HT1080 (cell line): ENCODE data around the gene CHRNA4. TPM values are rescaled to one million over a fixed set of nuclear protein-coding genes. Genes with fewer than 3 reads are reported as not detected.
"Not testable (repeated sequence)": the region's sequence is repeated elsewhere in the genome, so short reads cannot be mapped to it uniquely, and the experiment has no call there.

Experiments used
- DNase-seq: peaks from one replicate; pipeline ENCODE4 v3.0.0-alpha.2; 2015; ENCODE audit warnings: low read depth
- total RNA-seq: library from RNA; depleted of rRNA; stranded (reverse); fragments of >200 nt; shearing (Covaris generic); gene quantifications from 2 replicates; pipeline ENCODE4 v1.2.3, GENCODE V29; 2014

The CHRNA4 gene
- total RNA-seq, 1 experiment from 2014 or later: not detected

DNA sequence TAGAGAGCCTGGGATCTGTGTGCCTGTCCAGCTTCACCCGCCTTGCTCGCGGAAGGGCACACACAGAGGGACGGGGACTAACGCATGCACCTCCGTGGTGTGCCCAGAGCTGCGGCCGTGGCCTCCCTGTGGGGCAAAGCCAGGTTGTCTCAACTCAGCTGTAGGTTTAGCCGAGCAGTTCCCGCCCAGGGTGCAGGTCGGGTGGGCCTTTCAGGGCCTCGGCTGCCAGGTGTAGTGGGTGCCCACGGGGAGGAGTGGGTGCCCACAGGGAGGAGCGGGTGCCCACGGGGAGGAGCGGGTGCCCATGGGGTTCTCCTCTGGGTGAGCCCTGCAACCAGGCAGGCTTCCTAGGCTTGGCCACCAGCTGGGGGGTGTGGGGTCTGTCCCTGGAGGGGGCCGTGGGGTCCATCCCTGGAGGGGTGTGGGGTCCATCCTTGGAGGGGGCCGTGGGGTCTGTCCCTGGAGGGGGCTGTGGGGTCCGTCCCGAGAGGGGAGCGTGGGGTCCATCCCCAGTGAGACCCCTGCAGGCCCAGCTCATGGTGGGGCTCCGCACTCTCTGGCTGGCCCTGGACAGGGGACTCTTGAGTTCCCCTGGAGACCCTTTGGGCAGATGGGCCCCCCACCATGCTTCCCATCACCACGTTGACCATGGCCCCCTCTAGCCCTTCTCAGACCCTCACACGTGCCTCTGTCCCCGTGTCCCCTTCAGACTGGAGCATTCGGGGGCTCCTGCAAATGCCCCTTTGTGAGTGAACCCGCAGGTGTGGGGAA lies 37.8 kb upstream of the CHRNA4 start:
- DNase-seq: no peak

DNA sequence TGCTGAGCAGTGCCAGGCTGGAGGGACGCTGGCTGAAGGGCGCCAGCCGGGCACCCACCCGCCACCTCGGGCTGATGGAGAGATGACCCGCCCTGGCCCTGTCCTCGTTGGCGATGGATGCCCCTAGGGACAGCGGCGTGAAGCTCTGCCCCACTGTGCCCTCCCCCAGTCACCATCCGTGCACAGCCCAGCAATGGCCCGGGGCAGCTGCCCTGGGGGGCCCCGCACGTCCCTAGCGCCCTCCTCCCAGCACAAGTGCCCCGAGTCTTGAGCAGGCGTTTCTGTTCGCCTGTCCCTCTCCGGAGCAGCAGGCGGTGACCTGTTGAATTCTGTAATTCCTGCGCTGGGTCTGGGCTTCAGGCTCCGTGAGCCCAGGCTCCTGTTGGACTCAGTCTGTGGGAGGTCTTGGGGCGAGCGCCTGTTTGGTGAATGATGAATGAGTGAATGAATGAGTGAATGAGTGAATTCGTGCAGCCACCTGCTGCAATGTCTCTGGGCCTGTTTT lies 36.8 kb upstream of the CHRNA4 start:
- DNase-seq: no peak

DNA sequence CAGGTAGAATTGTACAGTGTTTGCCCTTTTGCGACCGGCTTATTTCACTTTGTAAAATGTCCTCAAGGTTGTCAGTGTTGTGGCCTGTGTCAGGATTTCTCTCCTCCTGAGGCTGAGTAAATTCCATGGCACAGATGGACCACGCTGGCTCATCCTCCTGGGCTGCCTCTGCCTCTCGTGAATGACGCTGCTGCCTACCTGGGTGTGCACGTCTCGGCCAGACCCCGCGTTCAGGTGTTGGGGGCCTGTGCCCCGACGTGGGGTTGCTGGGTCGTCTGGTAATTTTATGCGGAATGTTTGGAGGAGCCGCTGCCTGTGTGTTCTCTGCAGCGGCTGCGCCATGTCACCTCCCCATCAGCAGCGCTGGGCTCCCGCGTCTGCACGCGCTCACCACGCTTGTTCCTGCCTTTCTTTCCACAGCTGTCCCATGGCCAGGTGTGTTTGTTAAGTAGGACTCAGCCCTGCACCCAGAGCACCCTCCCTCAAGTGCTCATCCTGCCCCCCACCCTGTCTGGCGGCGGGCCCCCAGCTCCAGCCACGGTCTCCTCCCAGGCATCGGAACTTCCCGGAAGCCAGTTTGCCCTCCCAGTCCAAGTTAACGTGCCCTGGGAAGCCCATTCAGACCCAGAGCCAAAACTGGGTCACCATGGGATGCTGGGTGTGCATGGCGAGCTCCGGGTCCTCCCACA lies 36.1 kb upstream of the CHRNA4 start:
- DNase-seq: no peak

DNA sequence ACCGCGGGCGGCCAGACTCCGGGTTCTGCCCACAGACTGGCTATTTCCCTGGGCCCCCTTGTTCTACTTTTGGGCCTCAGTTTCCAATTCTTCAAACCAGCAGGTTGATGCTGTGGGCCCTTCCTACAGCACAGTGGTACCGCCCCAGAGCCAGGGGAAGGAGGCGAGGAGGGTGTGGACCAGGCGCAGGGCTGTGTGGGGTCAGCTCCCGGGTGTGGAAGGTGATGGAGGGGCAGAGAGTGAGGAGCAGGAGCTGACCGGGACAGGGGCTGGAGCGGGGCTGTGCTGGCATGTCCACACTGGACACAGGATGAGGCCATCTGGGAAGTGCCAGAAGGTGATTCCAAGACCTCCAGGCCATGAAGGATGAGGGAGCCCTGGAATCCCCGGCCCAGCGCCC lies 35.2 kb upstream of the CHRNA4 start:
- no peak for DNase-seq

DNA sequence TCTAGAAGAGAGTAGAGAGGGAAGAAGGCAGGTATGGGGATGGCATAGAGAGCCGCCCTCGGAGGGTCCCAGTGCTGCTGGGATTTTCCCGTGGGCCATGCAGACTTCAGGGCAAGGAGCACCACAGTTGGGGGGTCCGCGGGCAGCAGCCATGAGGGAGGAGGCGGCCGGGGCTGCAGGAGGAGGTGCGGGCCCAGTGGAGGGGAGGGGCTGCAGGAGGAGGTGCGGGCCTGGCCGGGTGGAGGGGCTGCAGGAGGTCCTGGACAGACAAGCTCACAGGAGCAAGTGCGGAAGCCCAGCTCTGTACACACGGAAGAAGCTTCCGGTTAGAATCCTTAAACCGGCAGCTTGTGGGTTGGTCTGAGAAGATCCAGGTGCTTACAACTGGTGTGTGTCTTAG lies 34.6 kb upstream of the CHRNA4 start:
- DNase-seq: no peak

DNA sequence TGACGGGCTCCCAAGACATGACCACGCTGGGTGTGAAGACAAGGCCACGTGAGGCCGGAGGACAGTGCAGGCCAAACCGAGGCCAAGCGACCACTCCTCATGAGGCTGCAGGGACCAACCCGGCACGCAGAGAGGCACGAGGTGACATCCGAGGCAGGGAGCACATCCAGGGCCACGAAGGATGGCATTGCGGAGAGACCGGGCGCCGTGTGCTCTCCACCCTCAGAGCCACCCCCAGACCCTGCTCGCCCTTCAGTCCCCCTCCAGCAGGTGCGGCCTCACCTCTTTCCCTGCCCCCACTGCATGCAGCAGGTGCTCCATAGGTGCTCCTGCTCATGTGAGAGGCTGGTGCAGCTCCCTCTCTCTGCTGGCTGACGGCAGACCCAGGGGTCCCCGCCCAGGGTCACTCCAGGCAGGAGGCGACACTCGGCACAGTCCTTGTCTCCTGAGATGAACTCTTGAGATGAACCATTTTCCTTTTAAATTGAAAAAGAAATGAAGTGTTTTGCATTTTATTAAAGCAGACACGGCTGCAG lies 33.8 kb upstream of the CHRNA4 start:
- DNase-seq: no peak

DNA sequence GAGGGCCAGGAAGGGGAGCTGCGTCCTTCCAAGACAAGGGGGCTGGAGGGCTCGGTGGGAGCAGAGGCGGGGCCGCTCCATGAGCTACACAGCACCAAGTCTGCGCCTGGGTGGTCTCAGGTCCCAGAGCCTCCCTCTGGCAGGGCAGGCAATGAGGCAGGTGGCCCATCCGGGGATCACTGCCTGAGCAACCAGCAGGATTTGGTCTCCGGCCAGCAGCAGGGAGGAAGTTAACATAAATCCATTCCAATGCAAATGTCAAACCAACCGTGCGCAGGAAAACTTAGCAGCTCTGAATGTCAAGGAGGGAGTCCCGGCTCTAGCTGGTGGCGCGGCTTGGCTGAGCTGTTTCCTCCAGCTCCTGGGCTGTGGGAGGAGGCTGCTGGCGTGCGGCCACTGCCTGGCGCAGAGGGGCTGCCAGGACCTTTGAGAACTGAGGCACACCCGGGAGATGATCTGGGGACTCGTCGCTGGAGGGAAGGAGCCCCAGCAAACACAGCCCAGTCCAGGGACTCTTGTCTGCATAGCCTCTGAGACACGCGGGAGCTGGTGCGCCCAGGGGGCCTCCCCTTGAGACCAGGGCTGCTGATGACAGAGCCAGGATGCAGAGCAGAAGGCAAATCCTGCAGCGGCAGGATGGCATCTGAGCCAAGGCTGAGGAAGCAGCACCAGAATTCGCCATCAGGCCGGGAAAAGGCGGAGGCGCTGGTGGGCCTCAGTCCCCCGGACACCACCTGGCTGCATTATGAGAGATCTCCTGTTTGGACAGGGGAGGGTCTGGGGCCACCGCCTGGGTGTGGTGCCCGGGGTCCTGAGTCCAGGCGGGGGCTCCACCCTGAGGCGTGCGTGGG lies 33.1 kb upstream of the CHRNA4 start:
- DNase-seq: no peak

DNA sequence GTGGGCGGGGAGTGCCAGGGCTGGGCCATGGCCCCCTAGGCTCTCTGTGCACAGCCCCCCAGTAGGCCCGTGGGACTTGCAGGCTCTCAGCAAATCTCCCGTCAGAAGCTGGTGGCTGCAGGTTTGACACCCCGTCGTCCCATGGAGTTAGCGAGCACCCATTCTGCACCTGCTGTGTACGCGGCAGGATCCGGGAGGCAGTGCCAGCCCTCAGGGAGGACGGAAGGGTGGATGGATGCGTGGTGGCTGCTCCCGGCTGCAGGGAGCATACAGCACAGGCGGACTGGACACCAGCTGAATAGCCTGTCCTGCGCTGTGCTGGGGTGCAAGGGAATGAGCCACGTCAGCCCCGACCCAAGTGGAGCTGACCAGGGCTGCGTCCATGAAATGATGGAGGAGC lies 32.4 kb upstream of the CHRNA4 start:
- no peak for DNase-seq

DNA sequence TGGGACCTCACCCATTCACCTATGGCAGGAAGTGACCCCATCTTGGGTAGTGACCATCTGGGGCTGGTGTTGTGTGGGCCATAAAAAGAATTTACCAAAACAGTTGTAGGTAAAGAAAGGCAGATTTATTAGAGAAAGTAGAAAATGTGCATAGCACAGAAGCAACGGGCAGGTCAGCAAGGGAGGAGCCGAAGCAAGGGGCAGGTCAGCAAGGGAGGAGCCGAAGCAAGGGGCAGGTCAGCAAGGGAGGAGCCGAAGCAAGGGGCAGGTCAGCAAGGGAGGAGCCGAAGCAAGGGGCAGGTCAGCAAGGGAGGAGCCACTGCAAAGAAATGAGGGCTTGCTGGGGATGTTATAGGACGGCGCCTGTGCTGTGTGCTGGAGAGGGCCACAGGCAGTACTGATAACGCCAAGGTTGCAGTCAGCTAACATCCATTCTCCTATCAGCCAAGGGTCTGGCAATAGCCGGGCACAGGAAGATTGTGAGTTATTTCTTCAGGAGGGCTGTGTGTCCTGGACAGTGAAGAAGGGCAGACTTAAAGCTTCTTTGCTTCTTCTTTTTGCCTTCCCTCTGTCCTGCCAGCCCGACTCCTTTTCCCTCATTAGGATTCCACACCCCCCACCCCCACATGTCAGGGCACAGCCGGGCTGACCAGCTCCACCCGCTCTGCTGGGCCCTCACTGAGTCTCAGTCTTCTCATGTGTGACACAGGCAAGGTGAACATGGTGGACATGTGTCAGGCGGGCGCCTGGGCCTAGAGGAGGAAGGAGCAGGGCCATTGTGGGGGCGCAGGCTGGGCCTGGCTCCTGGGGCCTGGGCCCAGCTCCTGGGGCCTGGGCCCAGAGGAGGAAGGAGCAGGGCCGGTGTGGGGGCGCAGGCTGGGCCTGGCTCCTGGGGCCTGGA lies 31.6 kb upstream of the CHRNA4 start:
- no peak for DNase-seq

DNA sequence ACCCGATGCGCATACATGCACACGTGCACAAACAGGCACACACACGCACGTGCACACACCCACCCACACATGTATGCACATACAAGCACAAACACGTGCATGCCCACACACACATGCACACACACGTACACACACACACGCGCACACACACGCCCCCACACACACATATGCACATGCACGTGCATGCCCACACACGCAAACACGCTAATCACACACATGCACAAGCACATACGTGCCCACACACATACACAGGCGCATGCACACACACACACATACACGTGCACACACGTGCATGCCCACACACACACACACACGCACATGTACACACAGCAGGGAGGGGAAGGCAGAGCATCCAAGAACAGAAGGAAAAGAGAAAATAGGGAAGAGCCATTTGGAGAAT lies 26.8 kb upstream of the CHRNA4 start:
- no peak for DNase-seq

DNA sequence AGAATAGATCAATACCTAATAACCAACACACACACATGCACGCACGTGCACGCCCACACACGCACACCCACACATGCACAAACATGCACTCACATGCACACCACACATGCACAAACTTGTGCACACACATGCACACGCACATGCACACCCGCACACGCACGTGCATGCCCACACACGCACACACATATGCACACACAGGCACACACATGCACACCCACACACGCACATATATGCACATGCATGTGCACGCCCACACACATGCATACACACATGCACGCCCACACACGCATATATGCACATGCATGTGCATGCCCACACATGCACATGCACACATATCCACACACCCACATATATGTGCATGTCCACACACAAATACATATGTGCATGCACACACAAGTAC lies 26.2 kb upstream of the CHRNA4 start:
- DNase-seq: no peak

DNA sequence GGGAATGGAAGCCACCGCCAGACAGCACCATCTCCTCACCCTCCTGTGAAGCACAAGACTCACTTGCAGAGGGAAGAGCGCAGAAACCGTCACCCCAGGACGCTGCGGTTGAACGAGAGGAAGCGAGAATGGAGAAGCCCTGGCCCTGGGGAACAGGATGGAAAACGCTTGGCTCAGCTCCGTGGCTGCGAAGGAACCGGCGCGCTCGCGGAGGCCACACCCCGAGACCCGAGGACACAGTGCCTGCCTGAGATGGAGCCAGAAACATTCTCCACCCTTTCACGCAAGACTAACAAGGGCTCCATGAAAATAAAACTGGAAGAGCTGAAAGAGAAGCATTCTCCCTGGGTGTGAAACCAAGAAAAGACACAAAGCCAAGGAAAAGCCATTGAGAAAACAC lies 25.3 kb upstream of the CHRNA4 start:
- DNase-seq: no peak

DNA sequence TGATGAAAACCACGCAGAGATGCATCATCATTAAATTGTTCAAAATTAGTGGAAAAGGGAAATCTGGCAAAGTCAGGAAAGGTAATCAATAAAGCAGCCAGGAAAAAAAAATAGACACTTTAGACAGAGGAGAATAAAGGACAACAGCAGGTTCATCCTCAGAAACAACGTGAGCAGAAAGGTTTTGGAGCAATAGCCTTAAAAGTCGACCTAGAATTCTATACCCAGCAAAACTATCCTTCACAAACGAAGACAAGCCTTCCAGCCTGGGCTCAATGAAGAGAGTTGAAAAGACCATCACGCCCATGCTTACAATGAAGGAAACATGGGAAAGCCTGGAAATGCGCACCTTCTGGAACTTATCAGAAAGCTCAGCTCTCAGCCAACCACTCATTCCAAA lies 24.7 kb upstream of the CHRNA4 start:
- DNase-seq: no peak

DNA sequence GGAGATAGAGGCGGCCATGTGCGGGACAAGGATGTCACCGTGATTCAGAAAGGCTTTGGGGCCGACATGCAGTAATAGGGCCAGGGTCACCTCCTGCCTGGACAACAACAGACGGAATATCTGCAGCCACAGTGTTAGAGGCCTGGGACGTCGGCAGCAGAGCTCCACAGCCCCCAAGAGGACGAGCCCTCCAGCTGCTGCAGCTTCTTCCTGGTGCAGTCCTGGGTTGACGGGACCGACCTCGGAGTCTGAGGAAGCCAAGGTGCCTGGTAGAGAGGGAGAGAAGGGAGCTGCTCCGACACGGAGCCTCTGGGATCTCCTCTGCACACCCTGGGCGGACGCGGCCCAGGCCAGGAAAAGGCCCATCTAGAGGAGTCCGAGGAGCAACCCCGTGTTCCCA lies 23.2 kb upstream of the CHRNA4 start:
- DNase-seq: no peak

DNA sequence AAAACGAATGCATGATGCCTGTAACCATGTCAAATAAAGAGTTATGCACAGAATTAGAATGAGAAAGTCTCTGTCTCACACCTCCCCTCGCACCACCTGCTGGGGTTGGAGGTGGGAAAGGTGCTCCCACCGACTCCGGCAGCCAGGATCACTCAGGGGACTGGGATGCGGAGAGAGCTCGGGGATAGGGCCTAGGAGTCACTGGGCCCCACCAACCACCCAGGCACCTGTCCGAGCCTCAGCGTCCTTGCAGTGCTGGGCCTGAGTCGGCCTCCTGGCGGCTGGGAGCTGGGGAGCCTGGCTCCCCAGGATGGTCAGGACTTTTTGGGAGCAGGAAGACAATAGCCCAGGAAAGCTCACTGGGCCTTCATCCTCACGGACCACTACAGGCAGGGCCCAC lies 22.4 kb upstream of the CHRNA4 start:
- no peak for DNase-seq

DNA sequence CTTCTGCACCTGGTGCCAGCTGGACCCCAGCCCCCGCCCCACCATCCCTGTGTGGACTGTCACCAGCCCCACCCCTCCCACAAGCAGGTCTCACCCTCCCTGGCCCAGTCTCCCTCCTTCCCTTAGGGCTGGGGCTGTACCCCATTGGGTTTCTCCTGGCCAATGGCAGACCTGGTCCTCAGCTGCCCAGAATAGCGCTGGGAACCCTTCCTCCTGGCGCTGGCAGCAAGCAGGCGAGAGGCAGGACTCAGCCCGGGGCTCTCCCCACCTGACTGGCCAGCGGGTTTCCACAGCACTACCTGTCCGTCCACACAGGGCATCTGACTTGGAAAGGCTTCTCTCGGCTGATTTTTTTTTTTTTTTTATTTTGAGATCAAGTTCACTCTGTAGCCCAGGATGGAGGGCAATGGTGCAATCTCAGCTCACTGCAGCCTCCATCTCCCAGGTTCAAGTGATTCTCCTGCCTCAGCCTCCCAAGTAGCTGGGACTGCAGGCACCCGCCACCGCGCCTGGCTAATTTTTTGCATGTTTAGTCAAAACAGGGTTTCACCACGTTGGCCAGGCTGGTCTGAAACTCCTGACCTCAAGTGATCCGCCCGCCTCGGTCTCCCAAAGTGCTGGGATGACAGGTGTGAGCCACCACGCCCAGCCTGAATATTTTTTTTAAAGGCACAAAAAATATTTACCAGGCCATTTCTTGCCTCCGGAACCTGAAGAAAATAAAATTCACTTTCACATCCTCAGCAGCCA lies 21.6 kb upstream of the CHRNA4 start:
- no peak for DNase-seq

DNA sequence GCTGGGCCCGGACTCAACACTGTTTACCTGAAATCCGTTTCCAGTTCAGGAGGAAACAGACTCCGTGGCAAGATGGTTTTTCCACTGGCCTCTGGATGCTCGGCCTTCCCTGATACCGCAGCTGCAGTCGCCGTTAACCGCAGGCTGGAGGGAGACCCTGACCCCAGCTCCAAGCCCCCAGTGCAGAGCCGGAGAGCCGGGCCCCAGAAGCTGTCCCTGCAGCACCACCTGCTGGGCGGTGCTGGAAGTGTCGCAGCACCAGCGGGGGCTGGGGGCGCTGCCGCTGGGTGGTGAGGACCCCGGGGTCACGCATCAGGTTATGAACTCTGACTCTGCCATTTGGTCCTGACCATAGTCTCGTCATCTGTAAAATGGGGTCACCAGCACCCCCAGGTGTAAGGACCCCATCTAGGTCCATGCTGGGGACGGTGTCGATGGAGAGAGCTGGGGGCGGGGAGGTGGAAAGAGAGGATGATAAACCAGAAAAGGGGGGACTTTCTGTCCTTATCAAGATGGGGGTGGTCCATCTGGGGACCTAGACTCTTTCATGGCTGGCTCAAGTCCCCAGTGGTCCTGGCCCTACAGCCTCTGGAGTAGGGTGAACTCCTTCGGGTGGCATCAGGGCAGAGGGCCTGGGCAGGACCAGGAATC lies 20.8 kb upstream of the CHRNA4 start:
- no peak for DNase-seq

DNA sequence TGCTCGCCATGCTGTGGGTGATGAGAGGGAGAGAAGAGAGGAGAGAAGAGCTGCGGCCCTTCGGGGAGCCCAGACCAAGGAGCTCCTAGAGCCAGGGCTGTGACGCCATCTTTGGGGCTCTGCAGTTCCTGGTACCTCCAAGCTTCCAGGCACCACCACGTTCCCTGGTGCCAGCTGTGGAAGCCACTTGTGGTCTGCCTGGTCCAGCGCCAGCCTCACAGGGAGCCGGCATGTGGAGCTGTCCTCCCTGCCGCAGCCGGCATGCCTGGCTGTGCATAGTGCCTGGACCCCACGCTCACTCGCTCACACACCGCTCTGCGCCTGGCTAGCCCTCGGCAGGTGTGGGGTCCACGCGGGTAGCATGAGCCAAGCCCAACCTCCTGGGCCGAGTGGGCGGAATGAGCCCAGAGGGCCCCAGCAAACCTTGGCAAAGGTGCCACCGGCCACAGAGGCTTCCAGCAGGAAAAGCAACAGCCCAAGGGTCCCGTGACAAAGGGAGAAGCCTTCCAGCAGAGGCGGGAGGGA lies 19.3 kb upstream of the CHRNA4 start:
- DNase-seq: no peak

DNA sequence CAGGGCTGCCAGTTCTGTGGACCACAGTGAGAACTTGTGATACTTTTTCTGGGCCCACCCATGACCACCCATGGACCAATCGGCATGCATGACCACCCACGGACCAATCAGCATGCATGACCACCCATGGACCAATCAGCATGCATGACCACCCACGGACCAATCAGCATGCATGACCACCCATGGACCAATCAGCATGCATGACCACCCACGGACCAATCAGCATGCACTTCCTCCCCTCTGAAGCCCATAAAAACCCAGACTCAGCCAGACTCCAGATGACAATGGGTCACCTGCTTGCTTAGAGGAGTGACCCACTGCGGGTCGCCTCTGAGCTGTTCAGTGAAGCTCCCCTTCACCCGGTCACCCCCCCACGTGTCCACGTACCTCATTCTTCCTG lies 18.7 kb upstream of the CHRNA4 start:
- not testable (repeated sequence) for DNase-seq
